Skeletal muscle tissue (tissue), 4 donors: ENCODE results near the gene AMFR. TPM values are rescaled to one million over a fixed set of nuclear protein-coding genes. Genes with fewer than 3 reads are reported as not detected.

Experiments used
- H3K27ac ChIP-seq: one replicate; pipeline ENCODE4 v1.7.0; 2013; ENCODE audit warnings: mild to moderate bottlenecking, low read depth, low read length, inconsistent platforms
- H3K27me3 ChIP-seq, 3 donors: one replicate each; pipeline ENCODE4 v1.7.0; 2013; ENCODE audit warnings: low read length in 3 of 3; ENCODE audit not compliant: control insufficient read depth in 3 of 3, insufficient read depth in 3 of 3
- H3K36me3 ChIP-seq, 3 donors: one replicate each; pipeline ENCODE4 v1.7.0; 2013; ENCODE audit warnings: low read length in 3 of 3; ENCODE audit not compliant: control insufficient read depth in 3 of 3, insufficient read depth in 3 of 3
- H3K4me1 ChIP-seq, 3 donors: one replicate each; pipeline ENCODE4 v1.7.0; 2013; ENCODE audit warnings: low read length in 3 of 3, mild to moderate bottlenecking in 3 of 3; ENCODE audit not compliant: control insufficient read depth in 3 of 3, insufficient read depth in 3 of 3
- H3K4me3 ChIP-seq, 3 donors: one replicate each; pipeline ENCODE4 v1.7.0; 2013; ENCODE audit warnings: low read length in 3 of 3
- H3K9ac ChIP-seq, 3 donors: one replicate each; pipeline ENCODE4 v1.7.0; 2013; ENCODE audit warnings: low read length in 3 of 3, mild to moderate bottlenecking in 3 of 3, moderate library complexity in 2 of 3, low read depth in 1 of 3
- H3K9me3 ChIP-seq, 3 donors: one replicate each; pipeline ENCODE4 v1.7.0; 2013; ENCODE audit warnings: low read length in 3 of 3; ENCODE audit not compliant: control insufficient read depth in 3 of 3
- total RNA-seq: library from RNA; depleted of rRNA; stranded (reverse); fragments of >200 nt; gene quantifications from one replicate; pipeline ENCODE4 v1.2.3, GENCODE V29; 2014
- donor health status: Osteomylitis.

AMFR gene
- total RNA-seq, 1 donor from 2014 or later: 130 TPM

DNA sequence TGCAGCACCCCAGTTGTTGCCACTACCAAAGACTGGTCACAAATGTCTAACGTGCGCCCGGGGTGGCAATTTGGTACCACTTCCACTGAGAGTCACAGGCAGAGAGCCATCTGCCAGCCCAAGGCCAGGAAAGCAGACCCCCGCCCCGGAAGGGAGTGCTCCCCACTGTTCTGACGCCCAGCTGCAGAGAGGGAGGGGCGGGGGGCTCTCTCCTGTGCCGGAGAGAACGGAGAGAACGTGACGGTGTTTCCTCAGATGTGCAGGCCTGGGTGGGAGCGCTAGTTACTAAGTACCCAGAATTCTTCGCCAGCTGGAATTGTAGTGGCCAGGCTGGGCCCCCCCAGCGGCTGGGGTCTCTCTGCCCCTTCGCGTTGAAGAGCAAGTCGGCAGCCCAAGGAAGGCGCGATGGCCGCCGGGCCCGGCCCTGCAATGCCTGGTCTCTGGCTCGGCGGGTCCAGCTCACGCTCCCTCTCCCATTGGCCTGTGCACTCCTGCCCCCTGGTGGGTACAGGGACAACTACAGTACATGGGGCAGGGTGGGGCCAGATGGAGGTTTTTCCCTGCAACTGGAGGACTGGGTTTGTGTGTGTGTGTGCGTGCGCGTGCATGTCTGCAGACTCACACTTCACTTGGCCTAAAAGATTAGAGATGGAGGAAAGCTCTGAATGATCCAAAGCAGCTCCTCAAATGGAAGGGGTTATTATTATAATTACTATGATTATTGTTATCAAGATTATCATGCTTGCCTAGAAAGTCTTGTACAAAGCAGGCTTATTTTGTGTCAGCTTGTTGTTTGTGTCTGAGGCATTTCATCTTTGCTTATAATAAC, 107.1 kb downstream of the AMFR start:
- Histone ChIP-seq H3K27me3 (no peaks in the 10 kb centered on the region), H3K9ac (peak overlapping the region in 1 of 3 donors; percentile 71), H3K27ac (no peak overlapping the region), H3K4me1 (peaks cover 3 to 4% (median 3%) of the 10 kb centered on the region in 3 donors), H3K36me3 (no peaks in the 10 kb centered on the region), H3K4me3 (peak overlapping the region in 1 of 3 donors; percentile 56), H3K9me3 (no peaks in the 10 kb centered on the region)

DNA sequence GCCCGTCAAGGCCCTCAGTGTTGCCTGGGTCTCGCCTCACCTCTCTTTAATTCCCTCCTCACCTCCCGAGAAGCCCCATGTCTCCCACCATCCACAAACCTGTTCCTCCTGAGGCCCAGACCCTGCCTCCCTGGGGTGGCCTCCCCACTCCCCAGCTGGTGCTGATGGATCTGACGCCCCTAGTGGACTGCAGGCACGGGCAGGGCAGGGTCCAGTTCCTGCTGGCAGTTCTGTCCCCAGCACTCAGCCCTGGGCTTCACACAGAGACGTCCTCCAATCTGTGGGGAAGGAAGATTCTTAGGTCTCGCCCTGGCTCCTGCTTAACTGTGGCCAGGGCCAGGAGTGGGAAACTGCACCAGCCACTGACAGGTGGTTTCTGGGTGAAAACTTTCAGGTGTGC, 108.8 kb downstream of the AMFR start:
- Histone ChIP-seq H3K4me3 (no peak overlapping the region), H3K9ac (no peak overlapping the region), H3K36me3 (no peaks in the 10 kb centered on the region), H3K9me3 (no peaks in the 10 kb centered on the region), H3K27me3 (no peaks in the 10 kb centered on the region), H3K4me1 (peaks cover 3 to 4% (median 3%) of the 10 kb centered on the region in 3 donors), H3K27ac (no peak overlapping the region)

DNA sequence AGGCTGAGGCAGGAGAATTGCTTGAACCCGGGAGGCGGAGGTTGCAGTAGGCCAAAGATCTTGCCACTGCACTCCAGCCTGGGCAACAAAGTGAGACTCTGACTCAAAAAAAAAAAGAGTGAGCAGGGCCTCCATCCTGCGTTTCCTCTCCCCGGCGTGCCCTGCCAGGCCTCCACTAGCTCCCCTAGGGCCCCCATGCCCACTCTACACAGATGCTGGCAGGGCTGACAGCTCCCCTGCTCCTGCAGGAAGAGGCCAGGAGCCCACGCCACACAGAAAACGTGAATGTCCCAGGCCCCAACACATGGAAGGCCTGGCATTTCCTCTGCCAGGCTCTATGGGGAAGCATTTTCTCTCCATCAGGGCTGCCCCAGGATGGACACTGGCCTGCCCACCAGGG, 109.4 kb downstream of the AMFR start:
- Histone ChIP-seq H3K27ac (no peak overlapping the region), H3K9ac (no peak overlapping the region), H3K27me3 (no peaks in the 10 kb centered on the region), H3K4me3 (no peak overlapping the region), H3K36me3 (no peaks in the 10 kb centered on the region), H3K4me1 (peaks cover 3 to 4% (median 3%) of the 10 kb centered on the region in 3 donors), H3K9me3 (no peaks in the 10 kb centered on the region)

DNA sequence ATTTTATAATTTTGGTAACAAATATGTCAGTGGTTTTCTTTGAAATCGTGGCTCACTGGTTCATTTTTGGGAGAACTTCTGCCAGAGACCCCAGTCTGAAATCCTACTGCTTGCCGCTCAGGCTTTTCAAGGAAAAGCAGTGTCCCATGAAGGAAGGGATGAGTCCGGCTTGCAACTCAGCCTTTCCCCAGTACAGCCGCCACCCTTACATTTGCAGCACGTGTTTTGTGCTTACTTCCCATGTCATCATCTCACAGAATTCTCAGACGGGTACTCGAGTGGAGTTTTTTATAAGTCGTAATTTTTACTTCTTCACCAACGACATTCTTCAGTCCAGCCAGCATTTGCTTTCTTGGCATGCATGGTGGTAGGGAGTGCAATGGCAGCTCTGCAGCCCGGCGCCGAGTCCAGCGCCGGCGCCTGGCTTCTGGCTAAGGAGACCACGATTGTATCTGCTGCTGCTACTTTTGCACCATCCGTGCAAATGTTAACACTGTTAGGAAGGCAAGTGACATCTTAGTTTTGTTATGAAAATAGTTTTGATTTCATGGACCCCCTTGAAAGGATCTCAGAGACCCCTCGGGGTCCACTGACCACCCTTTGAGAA, 111.0 kb downstream of the AMFR start:
- Histone ChIP-seq H3K9me3 (no peaks in the 10 kb centered on the region), H3K36me3 (no peaks in the 10 kb centered on the region), H3K27me3 (no peaks in the 10 kb centered on the region), H3K9ac (no peak overlapping the region), H3K4me1 (peaks cover 3 to 4% (median 3%) of the 10 kb centered on the region in 3 donors), H3K4me3 (no peak overlapping the region), H3K27ac (no peak overlapping the region)

DNA sequence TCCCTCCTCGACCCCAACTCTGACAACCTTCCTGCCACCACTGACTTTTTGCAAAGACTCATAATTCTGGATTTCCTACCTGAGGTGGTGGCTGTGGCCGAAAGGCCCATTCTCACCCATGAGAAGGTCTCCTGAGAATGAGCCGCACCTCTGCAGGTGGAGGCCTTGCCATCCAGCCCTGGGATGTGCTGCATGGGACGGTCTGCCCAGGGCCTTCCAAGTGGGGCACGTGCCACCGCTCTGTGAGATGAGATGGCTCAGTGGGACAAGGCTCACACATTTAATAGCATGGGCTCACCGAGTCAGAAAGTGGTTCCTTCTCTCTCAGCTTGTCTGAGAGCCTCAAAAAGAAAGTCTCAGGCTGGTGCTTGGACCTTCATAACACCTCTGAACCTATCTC, 112.8 kb downstream of the AMFR start:
- Histone ChIP-seq H3K9me3 (no peaks in the 10 kb centered on the region), H3K9ac (no peak overlapping the region), H3K4me1 (no peaks in the 10 kb centered on the region), H3K27ac (no peak overlapping the region), H3K4me3 (no peak overlapping the region), H3K36me3 (no peaks in the 10 kb centered on the region), H3K27me3 (peaks cover 0 to 4% (median 0%) of the 10 kb centered on the region in 3 donors)

DNA sequence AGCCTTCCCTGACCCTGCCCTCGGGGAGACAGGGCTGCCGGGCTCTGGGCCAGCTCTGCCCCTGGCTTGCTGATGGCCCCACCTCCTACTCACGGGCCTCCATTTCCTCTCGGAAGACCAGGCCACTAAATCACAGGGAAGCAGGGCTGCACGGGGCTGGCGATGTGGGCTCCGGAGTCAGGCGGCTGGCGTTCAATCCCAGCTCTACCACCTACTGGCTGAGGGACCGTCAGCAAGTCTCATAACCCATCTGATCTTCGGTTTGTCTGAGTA, 113.4 kb downstream of the AMFR start:
- Histone ChIP-seq H3K9me3 (no peaks in the 10 kb centered on the region), H3K4me1 (no peaks in the 10 kb centered on the region), H3K4me3 (no peak overlapping the region), H3K27me3 (peaks cover 0 to 6% (median 0%) of the 10 kb centered on the region in 3 donors), H3K36me3 (no peaks in the 10 kb centered on the region), H3K9ac (no peak overlapping the region), H3K27ac (no peak overlapping the region)

Other genes starting within 250 kb of the AMFR start
- under 0.01 TPM for gene GNAO1, start 234.1 kb downstream of the AMFR start, total RNA-seq
- 54.8 TPM for gene NUDT21, start 25.8 kb upstream of the AMFR start, total RNA-seq
- 21.4 TPM for gene OGFOD1, start 26.0 kb upstream of the AMFR start, total RNA-seq
- gene BBS2, start 94.5 kb upstream of the AMFR start, total RNA-seq: 86.1 TPM
- not detected for gene MT4, start 139.5 kb upstream of the AMFR start, total RNA-seq
- gene MT3, start 164.0 kb upstream of the AMFR start, total RNA-seq: 1.0 TPM
- gene MT2A, start 183.0 kb upstream of the AMFR start, total RNA-seq: 2.1 TPM
- gene MT1E, start 200.2 kb upstream of the AMFR start, total RNA-seq: 18.8 TPM
- 2.1 TPM for gene MT1M, start 207.1 kb upstream of the AMFR start, total RNA-seq
- gene MT1A, start 213.1 kb upstream of the AMFR start, total RNA-seq: not detected
- not detected for gene MT1B, start 226.3 kb upstream of the AMFR start, total RNA-seq
- gene MT1F, start 232.4 kb upstream of the AMFR start, total RNA-seq: not detected
- gene MT1G, start 242.5 kb upstream of the AMFR start, total RNA-seq: not detected
- gene MT1H, start 244.3 kb upstream of the AMFR start, total RNA-seq: not detected